NCI-H82 (cell line): ENCODE results near the gene CPEB1.

Experiments
- DNase-seq: peaks from one replicate; lab custom pipeline; 2025; lab: John Stamatoyannopoulos, UW

The CPEB1 gene

DNA sequence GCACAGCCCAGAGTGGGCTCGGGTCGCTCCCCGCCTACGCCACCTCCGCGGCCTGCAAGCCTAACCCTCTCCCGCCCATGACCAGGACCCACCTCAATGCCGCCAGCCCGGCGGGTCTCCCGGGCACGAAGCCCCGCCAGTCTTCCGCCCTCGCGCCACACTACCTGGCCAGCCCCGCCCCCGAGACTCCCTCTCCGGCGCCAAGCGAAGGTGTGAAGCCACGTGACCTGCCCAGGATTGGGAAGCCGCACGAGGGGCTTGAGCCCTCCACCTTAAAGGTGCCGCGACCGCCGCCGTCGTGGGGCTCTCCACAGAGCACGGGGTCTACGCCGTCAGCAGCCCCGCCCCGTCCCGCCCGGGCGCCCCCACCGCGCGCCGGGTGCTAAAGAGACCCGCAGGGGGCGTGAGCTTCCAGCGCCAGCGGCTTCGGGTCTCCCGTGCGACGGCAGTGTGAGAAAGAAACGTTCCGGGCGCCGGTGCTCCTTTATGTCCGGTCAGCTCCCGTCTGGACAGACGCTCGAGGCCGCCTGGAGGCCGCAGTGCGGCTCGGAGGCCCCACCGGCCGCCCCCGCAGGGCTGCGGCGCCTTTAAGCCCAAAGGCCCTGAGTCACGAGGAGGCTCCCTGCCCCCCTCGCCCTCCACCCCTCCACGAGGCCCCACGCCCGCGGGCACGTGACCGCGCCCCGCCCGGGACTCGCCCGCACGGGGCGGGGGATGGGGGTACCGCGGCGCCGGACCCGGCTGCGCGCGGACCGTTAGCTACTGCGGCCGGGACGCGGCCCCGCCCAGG is at the start of gene CPEB1:
Gene CPEB1 (minus strand): TSS at position 319 of the 790 bp plus-strand sequence. CDS start 18,904 bp downstream, outside the sequence.
- DNase-seq, result peak; percentile 86

DNA sequence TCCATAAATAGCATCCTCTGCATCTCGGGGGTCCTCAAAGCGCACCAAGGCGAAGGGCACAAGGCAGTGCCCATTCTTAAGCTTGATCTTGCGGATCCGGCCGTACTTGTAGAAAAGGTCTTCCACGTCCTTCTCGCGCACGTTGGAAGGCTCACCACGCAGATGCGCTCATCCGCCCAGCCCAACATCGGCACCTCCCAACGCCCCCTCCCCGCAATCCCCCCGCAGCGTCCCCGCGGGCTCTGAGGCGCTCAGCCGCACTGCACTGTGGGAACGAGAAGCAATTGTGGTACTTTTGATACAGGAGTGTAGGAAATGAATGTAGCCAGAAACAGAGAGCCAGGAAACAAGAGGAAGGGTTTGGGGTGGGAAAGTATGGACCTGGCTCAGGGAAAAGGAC is 45.0 kb upstream of the CPEB1 start:
- DNase-seq, result no peak

DNA sequence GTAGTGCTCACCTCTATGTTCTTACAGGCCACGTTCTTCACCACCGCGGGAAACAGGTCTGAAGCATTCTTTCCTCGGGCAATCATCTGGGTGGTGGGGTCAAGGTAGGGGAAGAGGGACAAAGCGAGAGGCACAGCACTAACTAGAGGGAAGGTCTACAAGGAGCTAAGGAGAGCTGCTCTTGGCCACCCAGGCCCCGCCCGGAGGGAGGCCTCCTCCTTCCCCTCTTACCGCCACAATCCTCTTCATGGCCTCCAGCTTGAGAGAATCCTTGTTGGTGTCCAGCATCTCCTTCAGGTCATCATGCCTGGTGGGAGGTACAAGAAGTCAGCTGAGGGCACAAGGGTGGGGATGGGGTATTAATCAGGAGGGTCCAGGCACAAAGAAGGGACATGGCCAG is 42.0 kb upstream of the CPEB1 start:
- DNase-seq, result no peak

DNA sequence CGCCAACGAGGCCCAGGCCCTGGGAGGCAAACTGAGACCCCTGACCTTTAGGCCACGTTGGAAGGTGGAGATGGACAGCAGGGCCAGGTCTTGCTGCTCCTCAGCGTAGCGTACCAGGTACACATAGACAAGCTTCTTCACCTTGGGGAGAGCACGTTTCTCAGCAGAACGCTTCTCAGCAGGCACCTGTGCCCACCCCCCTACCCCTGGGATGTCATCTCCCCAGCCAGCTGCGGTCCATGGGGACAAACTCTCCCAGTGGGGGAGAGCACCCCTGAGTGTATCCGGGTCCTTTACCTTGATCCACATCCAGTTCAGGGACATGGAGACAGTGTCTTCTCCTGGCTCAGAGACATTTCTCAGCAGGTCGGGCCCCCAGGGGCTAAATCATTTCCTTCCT is 41.5 kb upstream of the CPEB1 start:
- DNase-seq, result no peak

DNA sequence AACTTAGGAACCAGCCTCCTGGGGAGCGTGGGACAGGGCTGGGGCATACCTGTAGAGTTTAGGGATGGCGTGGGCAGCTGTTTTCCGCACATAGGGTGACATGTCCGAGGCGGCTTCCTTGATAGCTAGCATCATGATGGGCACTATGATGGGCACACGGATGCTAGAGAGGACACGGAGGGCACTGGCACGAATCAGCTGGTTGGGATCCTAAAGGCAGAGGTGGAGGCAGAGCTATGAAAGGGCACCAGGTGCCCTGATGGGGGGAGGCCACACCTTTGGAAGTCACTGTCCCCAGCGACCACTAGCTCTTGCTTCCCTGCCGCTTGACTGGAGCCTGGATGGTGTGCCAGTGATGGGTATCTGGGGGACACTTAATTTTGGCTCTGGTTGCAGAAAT is 34.2 kb upstream of the CPEB1 start:
- no peak for DNase-seq

DNA sequence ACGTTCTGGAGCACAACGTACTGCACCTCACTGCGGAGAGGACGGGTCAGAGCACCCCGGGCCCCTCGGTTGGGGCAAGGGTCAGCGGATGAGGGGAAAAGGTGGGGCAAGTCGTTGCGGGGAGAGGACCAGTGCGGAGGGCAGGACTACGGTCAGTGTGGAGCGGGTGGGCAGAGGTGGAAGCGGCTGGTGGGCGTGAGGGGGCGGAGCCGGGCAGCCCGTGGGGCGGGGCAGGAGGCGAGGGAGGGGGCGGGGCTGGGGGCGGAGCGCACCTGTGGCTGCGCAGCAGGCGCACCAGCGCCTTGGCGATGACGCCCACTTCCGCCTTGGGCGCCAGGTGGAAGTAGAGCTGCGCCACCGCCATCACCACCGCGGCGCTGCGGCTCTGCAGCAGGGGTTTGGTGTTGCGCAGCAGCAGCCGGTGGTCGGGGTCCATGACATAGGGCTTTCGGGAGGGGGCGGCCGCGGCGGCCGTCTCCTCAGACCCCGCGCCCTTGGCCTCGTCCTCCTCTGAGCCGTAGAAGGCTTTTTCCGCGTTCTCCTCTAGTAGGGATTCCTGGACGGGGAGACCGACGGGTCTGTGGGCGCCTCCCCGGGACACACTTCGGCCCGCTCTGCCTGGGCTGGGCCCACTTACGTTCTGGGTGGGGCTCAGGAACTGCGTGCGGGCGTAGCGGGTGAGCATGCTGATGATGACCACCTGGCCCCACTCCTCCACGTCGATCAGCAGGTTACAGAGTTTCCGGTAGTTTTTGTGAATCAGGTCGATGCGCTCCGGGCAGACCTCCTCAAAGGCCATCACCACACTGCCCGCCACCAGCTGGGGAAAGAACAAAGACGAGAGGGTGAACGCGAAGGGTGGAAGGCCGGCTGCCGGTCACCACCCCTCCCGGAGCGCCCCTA is 33.3 kb upstream of the CPEB1 start:
- no peak for DNase-seq

DNA sequence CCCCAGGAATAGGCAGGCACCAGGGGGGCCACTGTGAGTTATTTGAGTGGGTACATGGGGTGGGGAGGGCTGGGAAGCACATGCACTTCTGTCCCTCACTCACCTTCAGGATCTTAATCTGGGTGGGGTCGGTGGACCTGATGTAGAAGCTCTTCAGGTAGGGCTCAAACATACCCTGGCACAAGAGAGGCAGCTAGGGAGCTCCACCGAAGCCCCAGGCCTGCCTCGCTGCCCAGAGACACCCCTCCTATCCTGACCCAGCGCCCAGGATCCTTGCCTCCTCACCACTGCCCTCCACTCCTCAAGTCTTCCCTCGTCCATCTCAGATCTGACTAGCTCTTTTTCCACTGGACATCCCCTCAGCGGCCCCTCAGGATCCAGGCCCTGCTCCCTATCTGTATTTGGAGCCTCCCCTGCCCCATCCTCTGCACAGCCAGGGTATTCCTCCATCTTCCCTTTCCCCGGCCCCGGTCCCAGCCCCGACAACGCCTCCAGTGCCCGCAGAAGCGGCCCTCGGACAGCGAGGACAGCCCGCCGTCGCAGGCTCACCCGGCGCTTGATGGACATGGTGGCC is 32.5 kb upstream of the CPEB1 start:
- no peak for DNase-seq

DNA sequence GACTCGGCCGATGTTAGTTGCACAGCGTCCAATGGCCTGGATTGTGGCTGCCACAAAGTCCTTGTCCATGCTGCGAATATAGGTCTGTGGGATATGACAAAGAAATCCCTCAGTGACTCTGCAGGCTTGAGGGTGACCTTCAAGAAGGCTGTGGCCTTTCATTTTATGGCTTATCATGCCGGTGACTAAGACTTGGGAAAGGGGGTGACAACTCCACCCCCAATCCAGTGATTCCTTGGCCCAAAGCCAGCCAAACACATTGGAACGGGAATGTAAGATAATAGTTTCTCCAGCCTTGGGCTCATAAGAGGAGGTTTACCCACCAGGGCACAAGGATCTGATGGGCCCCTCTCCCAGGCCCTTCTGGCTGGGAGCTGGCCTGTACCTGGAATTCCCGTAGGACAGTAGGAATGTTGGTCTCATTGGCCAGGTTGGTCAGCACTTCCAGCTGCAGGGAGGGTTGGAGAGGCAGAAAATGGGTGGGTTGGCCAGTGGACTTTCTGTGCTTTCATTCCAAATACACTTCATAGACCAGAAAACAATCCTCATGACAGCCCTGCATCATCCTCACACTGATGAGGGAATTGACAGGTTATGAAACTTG is 30.7 kb upstream of the CPEB1 start:
- no peak for DNase-seq

DNA sequence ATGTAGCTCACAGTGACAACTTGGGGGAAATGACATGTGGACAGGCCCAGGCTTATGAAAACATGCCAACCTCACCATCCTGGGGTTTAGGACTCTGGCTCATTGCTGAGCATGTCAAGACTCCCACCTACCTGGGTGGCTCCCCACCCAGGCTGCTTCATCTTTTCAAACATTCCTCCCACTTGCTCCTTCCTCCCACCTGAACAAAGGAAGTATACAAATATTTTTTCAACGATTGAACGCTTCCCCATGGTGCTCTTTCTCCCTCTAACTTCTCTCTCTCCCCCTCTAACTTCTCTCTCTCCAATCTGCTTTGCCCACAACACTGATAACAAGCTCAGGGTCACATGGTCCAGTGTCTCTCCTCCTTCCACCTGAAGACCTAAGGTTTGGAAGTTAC is 27.7 kb upstream of the CPEB1 start:
- no peak for DNase-seq

DNA sequence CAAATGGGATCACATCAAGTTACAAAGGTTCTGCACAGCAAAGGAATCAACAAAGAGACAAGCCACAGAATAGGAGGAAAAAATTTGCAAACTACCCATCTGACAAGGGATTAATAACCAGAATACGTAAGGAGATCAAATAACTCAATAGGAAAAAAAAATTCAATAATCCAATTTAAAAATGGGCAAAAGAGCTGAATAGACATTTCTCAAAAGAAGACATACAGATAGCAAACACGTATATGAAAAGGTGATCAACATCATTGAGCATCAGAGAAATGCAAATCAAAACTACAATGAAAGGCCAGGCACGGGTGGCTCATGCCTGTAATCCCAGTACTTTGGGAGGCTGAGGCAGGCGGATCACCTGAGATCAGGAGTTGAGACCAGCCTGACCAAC is 23.5 kb upstream of the CPEB1 start:
- no peak for DNase-seq

DNA sequence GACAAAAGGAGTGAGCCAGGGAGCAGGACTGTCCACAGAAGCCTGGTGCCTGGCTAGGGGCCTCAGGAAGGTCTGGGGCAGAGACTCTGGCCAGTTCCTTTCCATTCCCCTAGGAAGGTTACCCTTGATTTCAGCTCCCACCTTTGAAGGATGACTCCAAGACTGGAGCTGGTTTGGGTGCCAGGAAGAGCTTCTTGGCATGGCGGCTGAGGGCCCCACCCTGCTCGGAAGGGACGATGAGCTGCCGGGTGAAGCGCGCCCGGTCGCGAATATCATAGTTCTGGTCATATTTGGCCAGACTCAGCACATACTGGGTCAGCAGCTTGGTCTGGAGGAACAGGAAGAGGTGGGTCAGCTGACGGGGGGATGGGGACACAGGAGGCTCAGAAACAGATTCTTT is 19.4 kb upstream of the CPEB1 start:
- no peak for DNase-seq

DNA sequence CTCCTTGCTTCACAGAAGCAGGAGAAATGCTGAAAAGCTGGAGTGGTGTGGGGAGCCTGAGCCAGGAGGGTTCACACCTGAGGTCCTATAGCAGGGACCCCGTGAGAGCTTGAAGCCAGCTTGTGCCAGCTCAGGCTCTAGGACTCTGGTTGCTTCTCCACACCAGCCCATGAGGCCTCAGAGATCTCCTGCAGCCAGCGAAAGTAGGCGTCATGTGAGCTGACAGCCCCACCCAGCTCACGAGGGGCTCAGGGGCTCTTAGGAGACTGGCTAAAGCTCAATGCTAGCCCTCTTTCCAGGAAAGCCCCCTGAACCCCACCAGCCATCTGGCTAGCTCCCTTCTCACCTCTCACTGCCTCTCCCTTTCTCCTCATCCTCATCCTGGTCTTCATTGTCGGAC is 16.9 kb upstream of the CPEB1 start:
- no peak for DNase-seq

DNA sequence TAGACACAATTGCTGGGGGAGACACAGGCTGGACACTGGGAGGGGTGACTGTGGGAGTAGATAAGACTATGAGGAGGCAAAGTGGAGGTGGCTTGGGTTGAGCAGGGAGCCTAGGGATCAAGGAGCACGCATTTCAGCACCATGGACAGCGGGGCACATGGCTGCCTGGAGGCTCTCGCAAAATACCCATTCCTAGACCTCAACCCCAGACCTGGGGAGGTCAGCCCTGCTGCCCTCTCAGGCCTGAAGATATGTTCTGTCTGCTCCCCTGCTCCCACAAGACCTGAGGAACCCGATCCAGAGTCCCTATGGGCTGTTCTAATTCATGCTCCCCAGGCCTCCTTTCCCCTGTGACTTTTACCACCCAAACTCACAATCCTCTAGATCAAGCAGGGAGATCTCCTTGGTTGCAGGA is 16.0 kb upstream of the CPEB1 start:
- DNase-seq, result no peak

DNA sequence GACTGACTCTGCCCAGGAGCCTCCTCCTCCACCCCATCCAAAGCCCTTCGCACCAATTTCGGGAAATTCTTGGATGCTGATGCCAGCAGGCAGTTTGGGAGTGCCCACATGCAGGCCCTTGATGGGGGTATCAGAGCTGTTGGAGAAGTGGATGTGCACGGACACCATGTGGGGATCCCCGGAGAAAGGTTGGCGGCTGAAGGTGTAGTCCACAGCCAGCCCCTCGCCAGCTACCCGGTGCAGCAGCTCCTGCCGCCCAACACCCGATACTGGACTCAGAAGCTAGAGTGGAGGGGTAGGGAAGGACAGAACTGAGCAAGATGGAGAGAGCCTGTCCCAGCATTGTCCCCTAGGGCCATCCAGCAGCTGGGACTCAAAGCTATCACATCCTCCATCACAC is 15.5 kb upstream of the CPEB1 start:
- DNase-seq, result no peak

DNA sequence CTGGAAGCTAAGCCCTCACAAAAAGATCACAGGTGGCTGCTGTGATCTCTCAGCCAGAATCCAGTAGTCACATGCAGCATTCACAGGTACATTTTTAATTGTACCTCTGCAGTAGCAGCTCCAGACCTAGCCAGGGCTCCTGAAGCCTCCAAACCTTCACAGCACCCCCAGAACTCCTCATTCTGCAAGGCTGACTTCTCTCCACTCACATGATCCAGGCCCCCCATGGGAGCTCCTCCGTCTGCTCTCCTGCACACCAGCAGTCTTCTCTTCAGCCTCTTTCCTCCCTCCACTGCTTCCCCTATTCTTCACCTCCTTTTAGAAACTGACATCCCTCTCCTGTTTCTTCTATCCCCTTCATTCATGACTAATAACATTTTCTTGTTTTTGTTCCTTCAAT is 13.2 kb upstream of the CPEB1 start:
- no peak for DNase-seq

DNA sequence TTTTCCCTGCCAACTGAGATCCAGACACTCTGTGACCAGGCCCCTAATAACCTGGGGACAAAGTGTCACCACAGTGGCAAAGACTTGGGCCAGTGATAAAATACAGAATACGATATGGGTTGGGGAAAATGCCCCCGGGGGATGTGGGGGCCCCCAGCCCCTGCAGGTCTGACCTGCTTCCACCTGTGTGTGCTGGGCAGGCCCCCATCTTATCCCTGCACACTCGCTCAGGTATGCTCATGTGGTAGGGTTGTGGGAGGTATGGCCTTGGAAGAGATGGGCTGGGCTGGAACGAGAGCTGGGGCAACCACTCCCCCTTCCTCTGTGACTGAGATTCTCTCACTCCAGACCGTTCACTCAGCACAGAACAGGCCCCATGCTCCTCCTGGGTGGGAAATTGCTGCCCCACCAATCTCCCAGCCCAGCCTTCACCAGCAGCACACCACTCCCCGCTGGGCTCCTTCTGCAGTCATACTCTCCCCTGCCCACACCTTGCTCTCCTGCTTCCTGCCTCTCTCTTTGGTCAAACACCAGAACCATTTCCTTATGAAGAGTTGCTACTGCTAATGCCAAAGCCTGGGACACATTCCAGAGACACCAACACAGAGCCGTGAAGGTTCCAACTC is 9.6 kb upstream of the CPEB1 start:
- DNase-seq, result no peak

DNA sequence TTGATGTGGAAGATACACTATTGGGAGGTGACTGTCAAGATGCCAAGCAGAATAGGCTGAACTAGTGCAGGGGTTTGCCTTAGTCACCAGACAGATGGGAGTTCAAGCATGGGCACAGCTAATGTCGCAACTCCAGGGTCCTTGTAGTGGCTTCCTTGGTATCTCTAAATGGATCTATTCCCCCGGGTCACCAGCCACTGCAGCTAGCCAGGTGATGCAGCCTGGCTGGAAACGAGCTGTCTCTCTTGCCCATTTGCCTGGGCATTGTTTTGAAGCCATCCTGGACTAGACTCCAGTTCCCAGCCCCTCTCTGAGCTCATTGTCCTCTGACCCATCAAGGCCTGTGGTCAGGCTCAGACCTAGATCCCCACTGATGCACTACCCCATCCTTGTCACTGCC is 8.4 kb upstream of the CPEB1 start:
- DNase-seq, result no peak

DNA sequence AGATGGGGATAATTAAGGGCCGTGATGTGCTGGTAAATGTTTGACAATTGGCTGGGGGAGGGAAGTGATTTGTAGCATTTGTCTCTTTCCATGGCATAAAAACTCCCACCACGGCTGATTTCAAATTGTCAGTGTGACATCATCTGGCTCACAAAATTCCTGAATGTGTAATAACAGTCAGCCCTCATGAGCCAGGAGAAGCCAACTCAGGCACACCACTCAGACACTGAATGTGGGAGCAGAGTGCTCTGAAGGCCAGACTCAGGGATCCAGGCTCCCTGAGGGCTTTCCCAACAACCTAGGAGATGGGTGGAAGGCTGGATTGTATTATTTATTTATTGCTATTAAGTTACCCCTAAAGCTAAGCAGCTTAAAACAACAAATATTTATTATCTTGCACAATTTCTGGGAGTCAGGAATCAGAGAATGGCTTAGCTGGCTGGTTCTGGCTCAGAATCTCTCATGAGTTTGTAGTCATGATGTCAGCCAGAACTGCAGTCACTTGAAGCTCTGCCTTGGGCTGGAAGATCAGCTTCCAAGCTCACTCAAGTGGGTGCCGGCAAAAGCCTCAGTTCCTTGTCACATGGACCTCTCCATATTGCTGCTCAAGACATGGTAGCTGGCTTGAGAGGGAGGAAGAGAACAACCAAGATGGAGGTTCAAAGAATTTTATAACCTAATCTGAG is 6.5 kb upstream of the CPEB1 start:
- DNase-seq, result no peak

DNA sequence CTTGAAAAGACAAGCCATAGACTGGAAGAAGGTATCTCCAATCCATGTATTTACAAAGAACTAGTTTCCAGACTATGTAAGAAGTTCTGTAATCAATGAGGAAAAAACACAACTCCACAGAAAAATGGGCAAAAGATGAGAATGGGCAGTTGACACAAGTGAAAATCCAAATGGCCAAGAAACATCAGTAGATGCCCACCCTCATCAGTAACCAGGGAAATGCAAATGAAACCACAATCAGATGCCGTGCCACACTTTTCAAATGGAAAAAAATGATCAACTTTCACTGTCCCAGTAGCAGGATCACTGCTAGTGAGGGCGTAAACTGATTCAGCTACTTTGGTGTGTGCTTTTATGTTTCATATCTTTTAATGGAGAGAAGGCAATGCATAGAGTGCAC is 4.5 kb upstream of the CPEB1 start:
- no peak for DNase-seq

DNA sequence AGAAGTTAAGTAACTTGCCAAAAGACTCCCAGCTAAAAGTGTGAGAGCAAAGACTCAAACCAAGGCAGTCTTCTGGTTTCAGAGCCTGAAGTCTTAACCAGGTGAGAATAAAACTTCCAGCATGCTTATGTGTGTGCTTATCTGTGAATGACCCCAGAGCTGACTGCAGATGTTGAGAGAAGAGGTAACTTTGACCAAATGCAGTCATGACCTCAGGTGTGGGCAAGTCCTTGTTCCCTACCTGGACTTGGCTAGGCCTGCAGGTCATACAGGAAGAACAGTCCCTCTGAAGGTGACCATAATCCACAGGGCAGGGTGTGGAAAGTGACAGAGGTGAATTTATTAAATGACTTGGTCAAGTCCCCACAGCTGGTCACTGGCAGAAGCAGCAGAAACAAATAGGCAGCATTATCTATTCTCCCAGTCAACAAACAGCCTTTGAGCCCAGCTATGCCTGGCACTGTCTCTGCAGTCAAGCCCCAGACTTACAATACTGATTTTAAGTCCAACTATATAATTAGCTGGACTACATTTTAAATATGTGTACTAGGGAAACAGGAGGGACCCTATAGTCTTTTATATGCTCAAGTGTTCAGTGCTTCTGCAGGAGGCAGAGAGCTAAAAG is 3.0 kb upstream of the CPEB1 start:
- no peak for DNase-seq
